Lung microvascular endothelial cell (primary cell): ENCODE results near the gene RFX1. TPM values are rescaled to one million over a fixed set of nuclear protein-coding genes. Genes with fewer than 3 reads are reported as not detected.
"Not testable (repeated sequence)": the region's sequence is repeated elsewhere in the genome, so short reads cannot be mapped to it uniquely, and the experiment has no call there.

Source experiments
- DNase-seq, 2 donors: peaks; one replicate each; pipeline versions ENCODE4 v3.0.0 to v3.0.0-alpha.2; 2010; ENCODE audit warnings: low read depth in 2 of 2
- total RNA-seq: library from RNA; depleted of rRNA; stranded (reverse); fragments of >200 nt; gene quantifications from 2 replicates; pipeline ENCODE4 v1.2.1, GENCODE V29; 2014

The RFX1 gene
- 1.3 and 2.2 TPM in 2 replicates for total RNA-seq

GRCh38 chr19:14006085-14006765, at the start of gene RFX1:
TSS of gene RFX1 (minus strand) at chr19:14006320. CDS start at chr19:13993843, 12,477 bp downstream.
- DNase-seq, result peak; percentile 100

GRCh38 chr19:14055396-14055795, 49.3 kb upstream of the RFX1 start:
- no peak for DNase-seq

GRCh38 chr19:14054721-14055120, 48.6 kb upstream of the RFX1 start:
- no peak for DNase-seq

GRCh38 chr19:14054099-14054498, 48.0 kb upstream of the RFX1 start:
- DNase-seq, result no peak

- DNase-seq, result no peak
Measured at GRCh38 chr19:14053500-14053899, 47.4 kb upstream of the RFX1 start.

- DNase-seq, result no peak
Measured at GRCh38 chr19:14053032-14053431, 46.9 kb upstream of the RFX1 start.

GRCh38 chr19:14052470-14052869, 46.4 kb upstream of the RFX1 start:
- DNase-seq, result no peak

GRCh38 chr19:14051980-14052379, 45.9 kb upstream of the RFX1 start:
- DNase-seq, result no peak

GRCh38 chr19:14050961-14051360, 44.8 kb upstream of the RFX1 start:
- DNase-seq, result not testable (repeated sequence)

GRCh38 chr19:14050512-14050911, 44.4 kb upstream of the RFX1 start:
- DNase-seq, result no peak

GRCh38 chr19:14048443-14049153, 42.5 kb upstream of the RFX1 start:
- peak; percentile 33 to 46 for DNase-seq

GRCh38 chr19:14047866-14048265, 41.7 kb upstream of the RFX1 start:
- not testable (repeated sequence) for DNase-seq

- peak; percentile 73 to 85 for DNase-seq
Measured at GRCh38 chr19:14042659-14043608, 36.8 kb upstream of the RFX1 start.

- DNase-seq, result no peak
Measured at GRCh38 chr19:14039181-14039580, 33.1 kb upstream of the RFX1 start.

- DNase-seq, result no peak
Measured at GRCh38 chr19:14035706-14036105, 29.6 kb upstream of the RFX1 start.

- DNase-seq, result not testable (repeated sequence)
Measured at GRCh38 chr19:14035159-14035558, 29.0 kb upstream of the RFX1 start.

GRCh38 chr19:14033946-14034345, 27.8 kb upstream of the RFX1 start:
- DNase-seq, result no peak

- peak; percentile 40 to 49 for DNase-seq
Measured at GRCh38 chr19:14031719-14032480, 25.8 kb upstream of the RFX1 start, which contains the start of gene IL27RA. TSS of gene IL27RA (plus strand) at chr19:14031762. CDS start at chr19:14031873, 111 bp downstream.

- DNase-seq, result no peak
Measured at GRCh38 chr19:14030997-14031718, 25.0 kb upstream of the RFX1 start.

GRCh38 chr19:14028901-14029300, 22.8 kb upstream of the RFX1 start:
- DNase-seq, result no peak
